MM.1S (cell line): Measurements from ENCODE around the gene COPRS.

Experiments
- DNase-seq: peaks from one replicate; pipeline ENCODE4 v3.0.0-alpha.2; 2015
- H2AFZ ChIP-seq: fragments of 300-600 bp; sonication (generic); 2 replicates; pipeline ENCODE4 v1.6.0; 2016; ENCODE audit warnings: antibody characterized with exemption, low read length
- H3F3A ChIP-seq: fragments of 300-600 bp; sonication (generic); 2 replicates; pipeline ENCODE4 v1.6.1; 2016; ENCODE audit warnings: mild to moderate bottlenecking, antibody characterized with exemption, low read length, moderate library complexity, mixed read lengths; ENCODE audit not compliant: insufficient read depth
- H3K27ac ChIP-seq: fragments of 300-600 bp; sonication (generic); 2 replicates; pipeline ENCODE4 v1.5.1; 2016; ENCODE audit warnings: mild to moderate bottlenecking, low read length
- H3K27me3 ChIP-seq: fragments of 300-600 bp; sonication (generic); replicated peaks from 2 replicates; pipeline ENCODE4 v1.6.0; 2016; ENCODE audit warnings: low read length; ENCODE audit not compliant: insufficient read depth
- H3K36me3 ChIP-seq: fragments of 300-600 bp; sonication (generic); replicated peaks from 2 replicates; pipeline ENCODE4 v1.6.1; 2016; ENCODE audit warnings: mild to moderate bottlenecking, low read length, mixed read lengths; ENCODE audit not compliant: insufficient read depth
- H3K4me1 ChIP-seq: fragments of 300-600 bp; sonication (generic); 2 replicates; pipeline ENCODE4 v1.6.1; 2016; ENCODE audit warnings: low read length, mixed read lengths
- H3K4me2 ChIP-seq: fragments of 300-600 bp; sonication (generic); 2 replicates; pipeline ENCODE4 v1.6.0; 2016; ENCODE audit warnings: low read depth, low read length
- H3K4me3 ChIP-seq: fragments of 300-600 bp; sonication (generic); 2 replicates; pipeline ENCODE4 v1.5.1; 2016; ENCODE audit warnings: low read length, mixed read lengths
- H3K79me2 ChIP-seq: fragments of 300-600 bp; sonication (generic); 2 replicates; pipeline ENCODE4 v1.6.1; 2016; ENCODE audit warnings: mixed run types, low read length, mixed read lengths
- H3K9ac ChIP-seq: fragments of 300-600 bp; sonication (generic); 2 replicates; pipeline ENCODE4 v1.6.1; 2016; ENCODE audit warnings: low read length, mixed read lengths
- H3K9me2 ChIP-seq: fragments of 300-600 bp; sonication (generic); replicated peaks from 2 replicates; pipeline ENCODE4 v1.6.1; 2016; ENCODE audit warnings: mild to moderate bottlenecking, low read length, mixed read lengths; ENCODE audit not compliant: insufficient read depth
- H3K9me3 ChIP-seq: fragments of 300-600 bp; sonication (generic); replicated peaks from 2 replicates; pipeline ENCODE4 v1.6.1; 2016; ENCODE audit warnings: mild to moderate bottlenecking, low read length, mixed read lengths; ENCODE audit not compliant: insufficient read depth
- H4K20me1 ChIP-seq: fragments of 300-600 bp; sonication (generic); 2 replicates; pipeline ENCODE4 v1.6.1; 2016; ENCODE audit warnings: mild to moderate bottlenecking, low read length, moderate library complexity, mixed read lengths; ENCODE audit not compliant: insufficient read depth
- EZH2 ChIP-seq: fragments of 300-600 bp; sonication (generic); optimal IDR thresholded peaks from 2 replicates; pipeline ENCODE3; 2017; ENCODE audit warnings: low read depth, mild to moderate bottlenecking, antibody characterized with exemption, low read length, mixed read lengths
- EZH2phosphoT487 ChIP-seq: fragments of 300-600 bp; sonication (generic); IDR thresholded peaks from 2 replicates; pipeline ENCODE4 v1.6.1; 2018; ENCODE audit warnings: antibody characterized with exemption, low read length
- TF ChIP-seq, protein P1 (sequence below): fragments of 300-600 bp; sonication (generic); IDR thresholded peaks from 2 replicates; pipeline ENCODE4 v1.5.1; 2016; ENCODE audit warnings: antibody characterized with exemption, low read length, mixed read lengths

Gene COPRS

GRCh38 chr17:31877341-31877740, 18.3 kb upstream of the COPRS start:
- Histone ChIP-seq H3K9ac (no peak overlapping the region), H3K4me2 (no peak overlapping the region), H4K20me1 (no peaks in the 10 kb centered on the region), H3K27me3 (no peaks in the 10 kb centered on the region), H3K79me2 (no peaks in the 10 kb centered on the region), H3K4me1 (no peaks in the 10 kb centered on the region), H3K9me2 (no peaks in the 10 kb centered on the region), H3K4me3 (no peak overlapping the region), H3K9me3 (no peaks in the 10 kb centered on the region), H2AFZ (no peak overlapping the region), H3K27ac (no peak overlapping the region), H3K36me3 (peaks cover 4% of the 10 kb centered on the region; the same call in 1 of the 2 replicates), H3F3A (no peaks in the 10 kb centered on the region)
- DNase-seq, result no peak
- TF ChIP-seq EZH2 (no peak), EZH2phosphoT487 (no peak)
- TF ChIP-seq, protein P1, sequence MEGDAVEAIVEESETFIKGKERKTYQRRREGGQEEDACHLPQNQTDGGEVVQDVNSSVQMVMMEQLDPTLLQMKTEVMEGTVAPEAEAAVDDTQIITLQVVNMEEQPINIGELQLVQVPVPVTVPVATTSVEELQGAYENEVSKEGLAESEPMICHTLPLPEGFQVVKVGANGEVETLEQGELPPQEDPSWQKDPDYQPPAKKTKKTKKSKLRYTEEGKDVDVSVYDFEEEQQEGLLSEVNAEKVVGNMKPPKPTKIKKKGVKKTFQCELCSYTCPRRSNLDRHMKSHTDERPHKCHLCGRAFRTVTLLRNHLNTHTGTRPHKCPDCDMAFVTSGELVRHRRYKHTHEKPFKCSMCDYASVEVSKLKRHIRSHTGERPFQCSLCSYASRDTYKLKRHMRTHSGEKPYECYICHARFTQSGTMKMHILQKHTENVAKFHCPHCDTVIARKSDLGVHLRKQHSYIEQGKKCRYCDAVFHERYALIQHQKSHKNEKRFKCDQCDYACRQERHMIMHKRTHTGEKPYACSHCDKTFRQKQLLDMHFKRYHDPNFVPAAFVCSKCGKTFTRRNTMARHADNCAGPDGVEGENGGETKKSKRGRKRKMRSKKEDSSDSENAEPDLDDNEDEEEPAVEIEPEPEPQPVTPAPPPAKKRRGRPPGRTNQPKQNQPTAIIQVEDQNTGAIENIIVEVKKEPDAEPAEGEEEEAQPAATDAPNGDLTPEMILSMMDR, result no peak

DNA sequence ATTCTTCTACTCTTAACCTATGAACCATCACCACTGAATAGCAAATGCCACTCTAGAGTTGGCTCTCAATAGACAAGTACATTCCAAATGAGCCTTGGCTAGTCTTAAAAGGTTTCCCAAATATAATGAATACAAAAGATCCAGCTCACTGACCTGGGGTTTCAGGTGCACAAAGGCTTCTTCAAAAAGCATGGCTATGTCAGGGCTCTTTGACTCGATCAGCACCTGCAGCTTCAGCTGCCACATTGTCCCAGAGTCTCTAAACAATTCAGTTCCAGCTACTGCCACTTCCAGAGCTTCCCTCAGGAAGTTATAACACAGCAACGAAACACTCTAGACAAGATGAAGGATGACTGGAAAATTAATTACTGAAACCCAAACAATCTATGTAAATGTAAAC, 16.0 kb upstream of the COPRS start:
- no peak for DNase-seq
- no peak overlapping the region for H3K4me3 ChIP-seq
- H3K27me3 ChIP-seq, result no peaks in the 10 kb centered on the region
- no peak overlapping the region for H3K27ac ChIP-seq
- H3K9me2 ChIP-seq, result no peaks in the 10 kb centered on the region
- no peak overlapping the region for H2AFZ ChIP-seq
- no peaks in the 10 kb centered on the region for H3F3A ChIP-seq
- TF ChIP-seq EZH2phosphoT487 (no peak), EZH2 (no peak)
- TF ChIP-seq, protein P1, result no peak
- H3K4me1 ChIP-seq, result no peaks in the 10 kb centered on the region
- peaks cover 7% of the 10 kb centered on the region; the same call in 1 of the 2 replicates for H3K36me3 ChIP-seq
- no peaks in the 10 kb centered on the region for H4K20me1 ChIP-seq
- H3K9ac ChIP-seq, result no peak overlapping the region
- H3K4me2 ChIP-seq, result no peak overlapping the region
- no peaks in the 10 kb centered on the region for H3K79me2 ChIP-seq
- no peaks in the 10 kb centered on the region for H3K9me3 ChIP-seq

DNA sequence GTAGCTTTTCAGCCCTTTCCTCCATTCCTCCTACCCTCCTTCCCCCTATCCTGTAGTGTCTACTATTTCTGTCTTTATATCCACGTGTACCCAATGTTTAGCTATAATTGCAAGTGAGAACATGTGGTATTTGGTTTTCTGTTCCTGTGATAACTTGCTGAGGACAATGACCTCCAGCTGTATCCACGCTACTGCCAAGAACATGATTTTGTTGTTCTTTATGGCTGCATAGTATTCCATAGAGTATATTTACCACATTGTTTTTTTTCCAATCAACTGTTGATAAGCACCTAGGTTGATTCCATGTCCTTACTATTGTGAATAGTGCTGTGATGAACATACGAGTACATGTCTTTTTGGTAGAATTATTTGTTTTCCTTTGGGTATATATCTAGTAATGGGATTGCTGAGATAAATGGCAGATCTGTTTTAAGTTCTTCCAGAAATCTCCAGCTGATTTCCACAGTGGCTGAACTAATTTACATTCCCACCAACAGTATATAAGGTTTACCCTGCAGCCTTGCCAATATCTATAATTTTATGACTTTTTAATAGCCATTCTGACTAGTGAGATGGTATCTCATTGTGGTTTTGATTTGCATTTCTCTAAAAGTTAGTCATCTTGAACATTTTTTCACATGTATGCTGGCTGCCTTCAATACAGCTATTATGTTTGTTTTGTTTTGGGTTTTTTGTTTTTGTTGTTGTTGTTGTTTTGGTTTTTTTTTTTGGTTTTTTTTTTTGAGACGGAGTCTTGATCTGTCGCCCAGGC, 10.9 kb upstream of the COPRS start:
- Histone ChIP-seq H3K27ac (no peak overlapping the region), H3K9me2 (no peaks in the 10 kb centered on the region), H3K9ac (no peak overlapping the region), H3K4me1 (no peaks in the 10 kb centered on the region), H3K79me2 (no peaks in the 10 kb centered on the region), H3K4me3 (no peak overlapping the region), H3K9me3 (no peaks in the 10 kb centered on the region), H3K4me2 (no peak overlapping the region), H3F3A (no peaks in the 10 kb centered on the region), H4K20me1 (no peaks in the 10 kb centered on the region), H2AFZ (no peak overlapping the region), H3K27me3 (no peaks in the 10 kb centered on the region), H3K36me3 (peaks cover 4% of the 10 kb centered on the region; the same call in 1 of the 2 replicates)
- TF ChIP-seq EZH2, result no peak
- TF ChIP-seq EZH2phosphoT487, result no peak
- TF ChIP-seq, protein P1, result no peak
- DNase-seq, result no peak
